Pancreas (tissue), 10 donors: ENCODE data around the gene ADAM19. TPM values are rescaled to one million over a fixed set of nuclear protein-coding genes. Genes with fewer than 3 reads are reported as not detected.
"Not testable (repeated sequence)": the region's sequence is repeated elsewhere in the genome, so short reads cannot be mapped to it uniquely, and the experiment has no call there.

ENCODE experiments used
- ATAC-seq, 4 donors: fragments of 200-7000 bp; cut with Tn5 transposase; one replicate each; pipeline versions ENCODE4 v1.8.0 to v1.9.1; 2020; ENCODE audit warnings: mild to moderate bottlenecking in 4 of 4, moderate library complexity in 4 of 4
- DNase-seq, 6 donors: peaks; one replicate each; pipeline ENCODE4 v3.0.0-alpha.2; 2020
- FAIRE-seq: peaks from 2 replicates; lab custom pipeline; 2012; peaks lifted over from hg19 to GRCh38; lab: Jason Lieb, UNC
- H3K27ac ChIP-seq, 4 donors: fragments of 200-600 bp; sonication (generic); 1 replicate in 3 of 4; 2 replicates in 1 of 4; pipeline versions ENCODE4 v1.5.0 to v1.8.0; 2020
- H3K27me3 ChIP-seq, 4 donors: fragments of 200-600 bp; one replicate each; pipeline ENCODE4 v1.8.0; 2021
- H3K36me3 ChIP-seq, 3 donors: fragments of 200-600 bp; sonication (generic) in 1 of 3; one replicate each; pipeline versions ENCODE4 v1.5.0 to v1.8.0; 2020 to 2021
- H3K4me1 ChIP-seq, 3 donors: fragments of 200-600 bp; one replicate each; pipeline ENCODE4 v1.8.0; 2021
- H3K4me3 ChIP-seq, 4 donors: fragments of 200-600 bp; sonication (generic) in 2 of 4; one replicate each; pipeline versions ENCODE4 v1.5.0 to v1.8.0; 2020 to 2021
- H3K9me3 ChIP-seq, 4 donors: fragments of 200-600 bp; one replicate each; pipeline ENCODE4 v1.8.0; 2021
- WGBS, 2 donors: extraction: QIAGEN DNeasy Blood & Tissue Kit; methylation state at CpG; one replicate each; pipeline ENCODE4 v1.1.7; 2013; 5-methylcytosine and 5-hydroxymethylcytosine counted together
- intact Hi-C, 3 donors: fragments of 100-400 bp; cut with DNase I; formaldehyde crosslinking; loops; one replicate each; pipeline versions ENCODE4 v1.11.1 to v1.14.2; 2022
- polyA plus RNA-seq, 2 donors: library from polyadenylated mRNA; stranded (reverse); fragments of 200-250 nt; gene quantifications; one replicate each; pipeline ENCODE4 v1.2.3, GENCODE V29; 2013
- total RNA-seq, 6 donors: library from RNA; stranded (reverse); fragmentation: NEBNext Ultra II Directional in 4 of 6; extraction: Animal tissue kit (Norgen Biotek cat#: 25700) in 4 of 6; gene quantifications; one replicate each; pipeline versions ENCODE4 v1.2.1 to v1.2.4, GENCODE V29; 2021 to 2023
- TF ChIP-seq, protein P1 (sequence below), 4 donors: fragments of 200-600 bp; sonication (generic) in 3 of 4; IDR thresholded peaks; one replicate each; pipeline versions ENCODE4 v1.5.0 to v1.8.0; 2021; ENCODE audit warnings: antibody characterized with exemption in 4 of 4
- donor health status: healthy with polysubstance abuse.
- donor health status: DM: no; HTN: no; CAD: no; lungs with moderate emphysema.
- donor health status: DM: no; HTN: no; CAD: no.
- donor health status: control.
- donor health status: control.
- donor health status: Bipolar disorder and iron deficiency.
- donor health status: DM: yes; HTN: yes; CAD: no.
- donor health status: DM: no; HTN: no; CAD: no.
- donor health status: DM: no; HTN: no; CAD: no.
- donor health status: DM: yes; HTN: yes; CAD: no.

ADAM19 gene
- total and polyA plus RNA-seq, 8 donors = 0.38 to 3.0 (median 0.69) TPM

- H3K27me3 ChIP-seq = no peaks in the 10 kb centered on the region
- intact Hi-C loops = no loop called here
- H3K4me3 ChIP-seq = no peak overlapping the region
- H3K36me3 ChIP-seq = no peaks in the 10 kb centered on the region
- no peak for DNase-seq
- peaks cover 0 to 12% (median 0%) of the 10 kb centered on the region in 3 donors for H3K4me1 ChIP-seq
- FAIRE-seq = no peak
- WGBS, 2 donors = 95 to 97% methylated on average over 3 of the region's 3 CpGs
- no peak overlapping the region for H3K27ac ChIP-seq
- no peak for ATAC-seq
- no peaks in the 10 kb centered on the region for H3K9me3 ChIP-seq
- TF ChIP-seq, protein P1, sequence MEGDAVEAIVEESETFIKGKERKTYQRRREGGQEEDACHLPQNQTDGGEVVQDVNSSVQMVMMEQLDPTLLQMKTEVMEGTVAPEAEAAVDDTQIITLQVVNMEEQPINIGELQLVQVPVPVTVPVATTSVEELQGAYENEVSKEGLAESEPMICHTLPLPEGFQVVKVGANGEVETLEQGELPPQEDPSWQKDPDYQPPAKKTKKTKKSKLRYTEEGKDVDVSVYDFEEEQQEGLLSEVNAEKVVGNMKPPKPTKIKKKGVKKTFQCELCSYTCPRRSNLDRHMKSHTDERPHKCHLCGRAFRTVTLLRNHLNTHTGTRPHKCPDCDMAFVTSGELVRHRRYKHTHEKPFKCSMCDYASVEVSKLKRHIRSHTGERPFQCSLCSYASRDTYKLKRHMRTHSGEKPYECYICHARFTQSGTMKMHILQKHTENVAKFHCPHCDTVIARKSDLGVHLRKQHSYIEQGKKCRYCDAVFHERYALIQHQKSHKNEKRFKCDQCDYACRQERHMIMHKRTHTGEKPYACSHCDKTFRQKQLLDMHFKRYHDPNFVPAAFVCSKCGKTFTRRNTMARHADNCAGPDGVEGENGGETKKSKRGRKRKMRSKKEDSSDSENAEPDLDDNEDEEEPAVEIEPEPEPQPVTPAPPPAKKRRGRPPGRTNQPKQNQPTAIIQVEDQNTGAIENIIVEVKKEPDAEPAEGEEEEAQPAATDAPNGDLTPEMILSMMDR (IDR thresholded peaks at IDR 0.05) = no peak
Measured at GRCh38 chr5:157485811-157486210, 89.8 kb downstream of the ADAM19 start.

GRCh38 chr5:157485340-157485739 lies 90.2 kb downstream of the ADAM19 start:
- Histone ChIP-seq H3K4me3 (no peak overlapping the region), H3K9me3 (no peaks in the 10 kb centered on the region), H3K36me3 (no peaks in the 10 kb centered on the region), H3K27me3 (no peaks in the 10 kb centered on the region), H3K4me1 (peaks cover 0 to 12% (median 0%) of the 10 kb centered on the region in 3 donors), H3K27ac (no peak overlapping the region)
- FAIRE-seq = no peak
- WGBS, 2 donors = 88 to 92% methylated on average over 2 of the region's 2 CpGs
- intact Hi-C loops = no loop called here
- DNase-seq = no peak
- TF ChIP-seq, protein P1 (IDR thresholded peaks at IDR 0.05) = no peak
- ATAC-seq = no peak

DNA sequence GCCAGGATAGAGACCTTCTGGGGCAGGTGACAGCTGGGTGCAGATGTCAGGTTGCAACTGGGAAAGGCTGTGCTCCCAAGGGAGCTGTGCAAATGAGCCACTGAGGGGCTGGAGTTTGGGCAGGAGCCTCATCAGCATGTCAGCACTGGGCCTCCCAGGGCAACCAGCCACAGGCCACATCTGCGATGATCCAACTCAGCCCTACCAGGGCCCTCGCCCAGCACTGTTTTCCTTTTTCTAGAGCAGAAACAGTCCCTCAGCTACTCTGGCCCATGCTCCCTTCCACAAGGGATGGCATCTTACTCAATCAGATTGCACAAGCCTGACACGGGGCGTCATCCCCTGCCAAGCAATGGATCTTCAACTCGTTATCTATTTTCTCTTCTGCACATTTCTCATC lies 90.8 kb downstream of the ADAM19 start:
- no peaks in the 10 kb centered on the region for H3K27me3 ChIP-seq
- intact Hi-C loops = no loop called here
- WGBS, 2 donors = 87 to 91% methylated on average over 5 of the region's 5 CpGs

GRCh38 chr5:157482702-157483101 lies 92.9 kb downstream of the ADAM19 start:
- DNase-seq, H3K9me3 ChIP-seq, ATAC-seq, H3K27ac ChIP-seq, FAIRE-seq, H3K36me3 ChIP-seq, intact Hi-C loops, H3K27me3 ChIP-seq, H3K4me3 ChIP-seq: not testable (repeated sequence)
- H3K4me1 ChIP-seq = peaks cover 0 to 12% (median 0%) of the 10 kb centered on the region in 3 donors
- WGBS, 2 donors = 76 to 90% methylated on average over 2 of the region's 2 CpGs

More for the DNA sequence above, 90.8 kb downstream of the ADAM19 start:
- no peak for DNase-seq
- H3K9me3 ChIP-seq = no peaks in the 10 kb centered on the region
- peaks cover 0 to 12% (median 0%) of the 10 kb centered on the region in 3 donors for H3K4me1 ChIP-seq
- H3K36me3 ChIP-seq = no peaks in the 10 kb centered on the region
- no peak for FAIRE-seq
- no peak overlapping the region for H3K27ac ChIP-seq
- TF ChIP-seq, protein P1 (IDR thresholded peaks at IDR 0.05) = no peak
- peak in 2 of 4 donors; percentile 19 to 60 for ATAC-seq
- no peak overlapping the region for H3K4me3 ChIP-seq

DNA sequence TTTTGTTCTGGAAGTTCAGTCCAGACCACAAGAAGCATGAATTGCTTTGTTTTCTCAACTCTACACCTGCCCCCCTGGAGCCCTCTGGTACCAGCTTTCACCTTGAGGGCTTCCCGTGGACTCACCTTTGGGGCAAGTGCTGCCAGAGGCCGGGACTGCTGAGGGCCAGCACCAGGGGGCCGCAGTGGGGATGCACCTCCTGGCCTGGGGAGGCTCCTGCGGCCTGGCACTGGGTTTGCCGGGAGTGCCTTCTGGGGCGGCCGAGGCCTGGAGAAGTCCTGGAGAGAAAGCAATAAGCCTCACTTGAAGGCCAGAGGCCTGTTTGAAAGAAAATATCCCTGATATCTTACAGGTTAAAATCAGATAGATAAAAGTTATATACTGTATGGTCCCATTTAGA lies 93.9 kb downstream of the ADAM19 start:
- WGBS, 2 donors = 92 to 96% methylated on average over 7 of the region's 7 CpGs
- H3K27me3 ChIP-seq = no peaks in the 10 kb centered on the region
- no peaks in the 10 kb centered on the region for H3K36me3 ChIP-seq
- TF ChIP-seq, protein P1 (IDR thresholded peaks at IDR 0.05) = no peak
- no peak overlapping the region for H3K4me3 ChIP-seq
- H3K4me1 ChIP-seq = peaks cover 0 to 4% (median 0%) of the 10 kb centered on the region in 3 donors
- no peak for FAIRE-seq
- H3K9me3 ChIP-seq = no peaks in the 10 kb centered on the region
- DNase-seq = no peak
- H3K27ac ChIP-seq = no peak overlapping the region
- ATAC-seq = no peak
- intact Hi-C loops = no loop called here
